Astrocyte (in vitro differentiated cells and primary cell): Measurements from ENCODE around the gene CFAP74.

Experiments used
- EZH2 ChIP-seq: IDR thresholded peaks from 2 replicates; pipeline ENCODE4 v1.6.1; 2012; ENCODE audit warnings: mild to moderate bottlenecking, low read length, inconsistent platforms; ENCODE audit not compliant: insufficient read depth
- TF ChIP-seq, protein P1 (sequence below): IDR thresholded peaks from 2 replicates; pipeline ENCODE4 v1.5.1; 2011; ENCODE audit warnings: low read depth, mild to moderate bottlenecking, inconsistent platforms, low read length, moderate library complexity; ENCODE audit not compliant: insufficient read depth

DNA sequence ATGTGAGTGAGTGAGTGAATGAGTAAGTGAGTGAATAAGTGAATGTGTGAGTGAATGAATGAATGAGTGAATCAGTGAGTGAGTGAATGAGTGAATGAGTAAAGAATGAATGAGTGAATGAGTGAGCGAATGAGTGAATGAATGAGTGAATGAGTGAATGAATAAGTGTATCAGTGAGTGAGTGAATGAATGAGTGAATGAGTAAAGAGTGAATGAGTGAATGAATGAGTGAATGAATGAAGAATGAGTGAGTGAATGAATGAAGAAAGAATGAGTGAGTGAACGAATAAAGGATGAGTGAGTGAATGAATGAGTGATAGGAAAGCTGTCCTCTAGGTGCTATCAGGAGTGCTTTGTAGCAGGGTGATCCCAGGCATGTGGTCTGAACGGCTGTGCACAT, 35.7 kb downstream of the CFAP74 start:
- no peak for TF ChIP-seq EZH2
- TF ChIP-seq, protein P1, sequence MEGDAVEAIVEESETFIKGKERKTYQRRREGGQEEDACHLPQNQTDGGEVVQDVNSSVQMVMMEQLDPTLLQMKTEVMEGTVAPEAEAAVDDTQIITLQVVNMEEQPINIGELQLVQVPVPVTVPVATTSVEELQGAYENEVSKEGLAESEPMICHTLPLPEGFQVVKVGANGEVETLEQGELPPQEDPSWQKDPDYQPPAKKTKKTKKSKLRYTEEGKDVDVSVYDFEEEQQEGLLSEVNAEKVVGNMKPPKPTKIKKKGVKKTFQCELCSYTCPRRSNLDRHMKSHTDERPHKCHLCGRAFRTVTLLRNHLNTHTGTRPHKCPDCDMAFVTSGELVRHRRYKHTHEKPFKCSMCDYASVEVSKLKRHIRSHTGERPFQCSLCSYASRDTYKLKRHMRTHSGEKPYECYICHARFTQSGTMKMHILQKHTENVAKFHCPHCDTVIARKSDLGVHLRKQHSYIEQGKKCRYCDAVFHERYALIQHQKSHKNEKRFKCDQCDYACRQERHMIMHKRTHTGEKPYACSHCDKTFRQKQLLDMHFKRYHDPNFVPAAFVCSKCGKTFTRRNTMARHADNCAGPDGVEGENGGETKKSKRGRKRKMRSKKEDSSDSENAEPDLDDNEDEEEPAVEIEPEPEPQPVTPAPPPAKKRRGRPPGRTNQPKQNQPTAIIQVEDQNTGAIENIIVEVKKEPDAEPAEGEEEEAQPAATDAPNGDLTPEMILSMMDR, result no peak
